Daoy (cell line): Measurements from ENCODE around the gene SVBP. TPM values are rescaled to one million over a fixed set of nuclear protein-coding genes. Genes with fewer than 3 reads are reported as not detected.
"Not testable (repeated sequence)": the region's sequence is repeated elsewhere in the genome, so short reads cannot be mapped to it uniquely, and the experiment has no call there.

Experiments used
- DNase-seq: peaks from one replicate; pipeline ENCODE4 v3.0.0-alpha.2; 2015; ENCODE audit warnings: low read depth
- total RNA-seq: library from RNA; depleted of rRNA; stranded (reverse); fragments of >200 nt; shearing (Covaris generic); gene quantifications from 2 replicates; pipeline ENCODE4 v1.2.3, GENCODE V29; 2014; rRNA removed

Gene SVBP
- total RNA-seq: 23.8 and 28.2 TPM in 2 replicates

GRCh38 chr1:42816585-42817439 lies at the start of gene SVBP, which contains the start of gene ERMAP:
Gene SVBP (minus strand): TSS chr1:42817397. CDS start chr1:42816544, 853 bp downstream.
Gene ERMAP (plus strand): TSS chr1:42817122. CDS start chr1:42830449, 13,327 bp downstream.
- peak; percentile 94 for DNase-seq

GRCh38 chr1:42866549-42866948 lies 49.4 kb upstream of the SVBP start:
- DNase-seq: no peak

GRCh38 chr1:42861014-42861399 lies 43.8 kb upstream of the SVBP start:
- DNase-seq: no peak

GRCh38 chr1:42860339-42861013 lies 43.3 kb upstream of the SVBP start:
- no peak for DNase-seq

- DNase-seq: not testable (repeated sequence)
Observed at GRCh38 chr1:42859366-42859765, 42.2 kb upstream of the SVBP start.

- DNase-seq: not testable (repeated sequence)
Observed at GRCh38 chr1:42856554-42856953, 39.4 kb upstream of the SVBP start.

- DNase-seq: no peak
Observed at GRCh38 chr1:42853116-42853884, 36.1 kb upstream of the SVBP start.

- DNase-seq: no peak
Observed at GRCh38 chr1:42852608-42852980, 35.4 kb upstream of the SVBP start.

GRCh38 chr1:42851960-42852607 lies 34.9 kb upstream of the SVBP start:
- no peak for DNase-seq

- no peak for DNase-seq
Observed at GRCh38 chr1:42851420-42851819, 34.2 kb upstream of the SVBP start.

GRCh38 chr1:42849944-42850343 lies 32.7 kb upstream of the SVBP start:
- no peak for DNase-seq

- no peak for DNase-seq
Observed at GRCh38 chr1:42848823-42849537, 31.8 kb upstream of the SVBP start.

GRCh38 chr1:42847721-42848460 lies 30.7 kb upstream of the SVBP start:
- DNase-seq: no peak

- no peak for DNase-seq
Observed at GRCh38 chr1:42847111-42847595, 30.0 kb upstream of the SVBP start.

- DNase-seq: peak; percentile 98
Observed at GRCh38 chr1:42846257-42847110, 29.3 kb upstream of the SVBP start, which contains the start of gene ZNF691. Gene ZNF691 (plus strand): TSS chr1:42846613. CDS start chr1:42849659, 3,046 bp downstream.

GRCh38 chr1:42845866-42846256 lies 28.7 kb upstream of the SVBP start:
- DNase-seq: peak; percentile 39

- DNase-seq: no peak
Observed at GRCh38 chr1:42845193-42845592, 28.0 kb upstream of the SVBP start.

GRCh38 chr1:42844592-42845140 lies 27.5 kb upstream of the SVBP start:
- peak; percentile 8 for DNase-seq
